K562 (cell line): Measurements from ENCODE around the gene EXOC4. TPM values are rescaled to one million over a fixed set of nuclear protein-coding genes. Genes with fewer than 3 reads are reported as not detected.

Experiments
- ATAC-seq: fragments of 200-7000 bp; cut with Tn5 transposase; 3 replicates; pipeline ENCODE4 v1.9.1; 2020; ENCODE audit warnings: moderate library complexity
- BruUV-seq: library from RNA; stranded (reverse); fragments of 400-500 nt; replicated peaks from 2 replicates; lab custom pipeline; 2021; lab: Mats Ljungman, UMichigan
- CTCF ChIA-PET: fragments of 300-600 bp; formaldehyde crosslinking; extraction: SDS; loops from one replicate; lab custom pipeline; 2021; ENCODE audit warnings: low intra/inter-chr PET ratio; lab: Yijun Ruan, JAX
- POLR2A ChIA-PET: fragments of 300-600, 350-650 bp; sonication (Branson Sonifier 250); formaldehyde crosslinking; extraction: SDS; loops from one replicate; lab custom pipeline; 2021; ENCODE audit warnings: antibody characterized with exemption, inconsistent platforms; lab: Yijun Ruan, JAX
- DNase-seq, 4 experiments: peaks; one replicate each; pipeline versions ENCODE4 v3.0.0 to v3.0.0-alpha.2; 2011 to 2018; ENCODE audit warnings: low spot score in 3 of 4, mixed read lengths in 3 of 4; ENCODE audit errors: extremely low read depth in 1 of 4
- FAIRE-seq: peaks from 2 replicates; lab custom pipeline; 2011; peaks lifted over from hg19 to GRCh38; lab: Jason Lieb, UNC
- H2AFZ ChIP-seq: 2 replicates; pipeline ENCODE4 v1.6.0; 2011; ENCODE audit warnings: low read depth, low read length, control low read depth, inconsistent platforms
- H3K27ac ChIP-seq: fragments of 200-600 bp; 3 replicates; pipeline ENCODE4 v1.8.0; 2011; ENCODE audit warnings: low read depth, mild to moderate bottlenecking, control low read depth, inconsistent platforms, low read length, moderate library complexity, mixed read lengths; ENCODE audit errors: extremely low read depth
- H3K27me3 ChIP-seq, 2 experiments: fragments of 300-600 bp in 1 of 2; 2 replicates in 1 of 2; 3 replicates in 1 of 2; pipeline versions ENCODE4 v1.6.0 to v1.8.0; 2011; ENCODE audit warnings: inconsistent platforms in 2 of 2, low read length in 2 of 2, mild to moderate bottlenecking in 1 of 2, mixed read lengths in 1 of 2, moderate library complexity in 1 of 2; ENCODE audit not compliant: control insufficient read depth in 2 of 2, insufficient read depth in 2 of 2
- H3K36me3 ChIP-seq: fragments of 300-600 bp; 3 replicates; pipeline ENCODE4 v1.8.0; 2011; ENCODE audit warnings: mild to moderate bottlenecking, low read length, inconsistent platforms; ENCODE audit not compliant: control insufficient read depth, insufficient read depth
- H3K4me1 ChIP-seq, 2 experiments: fragments of 200-600 bp in 1 of 2; replicated peaks in 1 of 2; 2 replicates in 1 of 2; 3 replicates in 1 of 2; pipeline versions ENCODE4 v1.5.1 to v1.8.0; 2011; ENCODE audit warnings: inconsistent platforms in 2 of 2, low read length in 2 of 2, mild to moderate bottlenecking in 1 of 2, mixed read lengths in 1 of 2, moderate library complexity in 1 of 2; ENCODE audit not compliant: control insufficient read depth in 2 of 2, insufficient read depth in 2 of 2
- H3K4me2 ChIP-seq: 2 replicates; pipeline ENCODE4 v1.6.1; 2011; ENCODE audit warnings: low read length, control low read depth, inconsistent platforms, mixed read lengths; ENCODE audit not compliant: insufficient read depth
- H3K4me3 ChIP-seq: fragments of 200-600 bp; sonication (generic), shearing (Covaris generic); 2 replicates; pipeline ENCODE4 v1.5.1; 2016; ENCODE audit warnings: control low read depth, inconsistent platforms
- H3K79me2 ChIP-seq: fragments of 200-600 bp; 3 replicates; pipeline ENCODE4 v1.8.0; 2011; ENCODE audit warnings: low read length, inconsistent platforms; ENCODE audit not compliant: control insufficient read depth, insufficient read depth
- H3K9ac ChIP-seq, 2 experiments: 2 replicates each; pipeline versions ENCODE4 v1.6.0 to v1.6.1; 2011; ENCODE audit warnings: low read depth in 2 of 2, low read length in 2 of 2, control low read depth in 1 of 2, inconsistent platforms in 1 of 2, mild to moderate bottlenecking in 1 of 2, mixed read lengths in 1 of 2; ENCODE audit not compliant: insufficient read depth in 1 of 2
- H3K9me1 ChIP-seq: one replicate; pipeline ENCODE4 v1.6.0; 2011; ENCODE audit warnings: inconsistent platforms, mild to moderate bottlenecking, low read length, moderate library complexity; ENCODE audit not compliant: control insufficient read depth, insufficient read depth
- H3K9me3 ChIP-seq: replicated peaks from 2 replicates; pipeline ENCODE4 v1.5.1; 2011; ENCODE audit warnings: low read depth, low read length, inconsistent platforms; ENCODE audit not compliant: control insufficient read depth, insufficient read depth
- H4K20me1 ChIP-seq: replicated peaks from 2 replicates; pipeline ENCODE4 v1.6.1; 2011; ENCODE audit warnings: low read length, inconsistent platforms, mixed read lengths; ENCODE audit not compliant: control insufficient read depth, insufficient read depth
- DMBX1 ChIP-seq: fragments of 250-450 bp; sonication (Bioruptor Pico); IDR thresholded peaks from 2 replicates; pipeline ENCODE4 v1.8.0; 2022; ENCODE audit warnings: inconsistent platforms, mild to moderate bottlenecking, moderate library complexity, borderline replicate concordance
- ESRRA ChIP-seq: fragments of 450-650 bp; IDR thresholded peaks from 2 replicates; pipeline ENCODE4 v1.6.1; 2014; ENCODE audit warnings: low read depth, mild to moderate bottlenecking, moderate library complexity, borderline replicate concordance
- EZH2 ChIP-seq: IDR thresholded peaks from 2 replicates; pipeline ENCODE4 v1.6.1; 2012; ENCODE audit warnings: low read depth, mild to moderate bottlenecking, inconsistent platforms, low read length, borderline replicate concordance
- MCM7 ChIP-seq, 2 experiments: fragments of 450-650 bp; IDR thresholded peaks; 2 replicates each; pipeline ENCODE4 v1.6.1; 2016 to 2018
- PRDM10 ChIP-seq: fragments of 450-650 bp; IDR thresholded peaks from 2 replicates; pipeline ENCODE4 v1.6.1; 2018; ENCODE audit not compliant: partially characterized antibody
- SMAD2 ChIP-seq: fragments of 150-350 bp; IDR thresholded peaks from 2 replicates; pipeline ENCODE4 v1.6.1; 2014; ENCODE audit warnings: low read depth, mild to moderate bottlenecking, low read length
- SRF ChIP-seq, 2 experiments: fragments of 250-450, 450-650 bp in 1 of 2; sonication (Bioruptor Pico) in 1 of 2; sonication (generic) in 1 of 2; formaldehyde crosslinking; IDR thresholded peaks; 2 replicates each; pipeline versions ENCODE4 v1.5.0 to v1.5.1; 2020 to 2022; ENCODE audit warnings: mild to moderate bottlenecking in 1 of 2, missing genetic modification reagents in 1 of 2
- TCFL5 ChIP-seq: fragments of 250-450 bp; sonication (Bioruptor Pico); conservative IDR thresholded peaks from 2 replicates; pipeline ENCODE4 v1.6.1; 2021; ENCODE audit warnings: mild to moderate bottlenecking, moderate library complexity, matching md5 sums
- TFAP4 ChIP-seq: sonication (generic); formaldehyde crosslinking; IDR thresholded peaks from 2 replicates; pipeline ENCODE4 v1.8.0; 2022; ENCODE audit warnings: missing genetic modification reagents, mild to moderate bottlenecking, moderate library complexity, borderline replicate concordance
- THRAP3 ChIP-seq: fragments of 450-650 bp; IDR thresholded peaks from 2 replicates; pipeline ENCODE4 v1.6.1; 2016; ENCODE audit warnings: mild to moderate bottlenecking, inconsistent platforms, borderline replicate concordance
- ZBTB49 ChIP-seq: sonication (generic); formaldehyde crosslinking; IDR thresholded peaks from 2 replicates; pipeline ENCODE4 v1.8.0; 2022; ENCODE audit warnings: missing genetic modification reagents, mild to moderate bottlenecking, borderline replicate concordance
- ZNF146 ChIP-seq: IDR thresholded peaks from one replicate; pipeline ENCODE4 v1.6.1; 2018; ENCODE audit warnings: missing compliant biosample characterization; ENCODE audit not compliant: unreplicated experiment
- ZNF280A ChIP-seq: fragments of 450-650 bp; IDR thresholded peaks from 2 replicates; pipeline ENCODE4 v1.6.1; 2018; ENCODE audit warnings: mild to moderate bottlenecking, low read depth; ENCODE audit not compliant: partially characterized antibody
- ZNF551 ChIP-seq: fragments of 250-450 bp; sonication (Bioruptor Pico); IDR thresholded peaks from 2 replicates; pipeline ENCODE4 v1.5.0; 2021; ENCODE audit warnings: mild to moderate bottlenecking, moderate library complexity
- WGBS: fragments of 100-300 bp; shearing (Covaris generic); methylation state at CpG from one replicate; pipeline ENCODE4 v1.1.6; 2016; ENCODE audit warnings: low coverage, mixed read lengths; ENCODE audit not compliant: insufficient coverage; ENCODE audit errors: missing lambda C conversion rate; 5-methylcytosine and 5-hydroxymethylcytosine counted together
- in situ Hi-C: fragments of 300-500 bp; cut with MboI; formaldehyde crosslinking; loops from 4 replicates; pipeline ENCODE4 v1.15.0; 2018; ENCODE audit warnings: inconsistent platforms, mixed read lengths
- intact Hi-C: fragments of 100-400 bp; cut with micrococcal nuclease; formaldehyde crosslinking; loops from 2 replicates; pipeline ENCODE4 v1.14.2; 2022
- polyA plus RNA-seq, 8 experiments: library from polyadenylated mRNA; depleted of rRNA in 4 of 8; stranded (reverse) in 5 of 8; unstranded in 3 of 8; fragments of >200 nt; fragmentation: Nextera tagmentation in 2 of 8; fragmentation: Illumina TruSeq in 1 of 8; extraction: Ambion mirVana in 2 of 8; extraction: Trizol in 1 of 8; gene quantifications; 2 replicates each; pipeline versions ENCODE4 v1.2.1 to v1.2.3, GENCODE V29; 2011 to 2014; ENCODE audit warnings: inconsistent platforms in 1 of 8, missing spikeins in 1 of 8
- total RNA-seq, 7 experiments: library from RNA; depleted of rRNA in 6 of 7; stranded (reverse); fragments of >200 nt in 6 of 7; fragmentation: Illumina TruSeq in 2 of 7; extraction: Trizol in 2 of 7; gene quantifications; 2 replicates each; pipeline versions ENCODE4 v1.2.1 to v1.2.3, GENCODE V29; 2011 to 2021; ENCODE audit warnings: low replicate concordance in 1 of 7

The EXOC4 gene
- total and polyA plus RNA-seq, 9 of the 15 experiments (the other 6 are each of a cell fraction or from before 2014, with no cell fraction given): 18.5 to 73.1 (median 46.6) TPM

GRCh38 chr7:133233142-133233541 lies 19.7 kb upstream of the EXOC4 start:
- FAIRE-seq (no peak), ATAC-seq (no peak), DNase-seq (no peak)
- Histone ChIP-seq H3K9me1 (no peaks in the 10 kb centered on the region), H3K4me1 (no peaks in the 10 kb centered on the region), H4K20me1 (no peaks in the 10 kb centered on the region), H3K4me2 (no peak overlapping the region), H3K79me2 (no peaks in the 10 kb centered on the region), H3K27me3 (peaks cover 28 to 42% of the 10 kb centered on the region in 2 experiments), H3K9ac (no peak overlapping the region), H3K36me3 (no peaks in the 10 kb centered on the region), H3K27ac (no peak overlapping the region), H3K4me3 (no peak overlapping the region), H3K9me3 (no peaks in the 10 kb centered on the region), H2AFZ (no peak overlapping the region)
- in situ Hi-C loops (no loop called here), intact Hi-C loops (loop anchor here (5.0 to 10.0 kb wide), 2 partner anchors 202 to 521 kb away; no protein-coding TSS in a partner anchor)
- TF ChIP-seq TFAP4 (CRISPR knock-in tag): no peak
- TF ChIP-seq THRAP3: no peak
- no peak for TF ChIP-seq ZBTB49
- no peak for TF ChIP-seq TCFL5 (CRISPR knock-in tag)
- TF ChIP-seq SRF (CRISPR knock-in tag; IDR thresholded peaks at IDR 0.05): no peak
- no peak for TF ChIP-seq EZH2
- TF ChIP-seq MCM7 (IDR thresholded peaks at IDR 0.05): no peak
- no peak for TF ChIP-seq ZNF280A
- TF ChIP-seq PRDM10: no peak
- TF ChIP-seq ESRRA: no peak
- no peak for TF ChIP-seq SMAD2
- no peak for TF ChIP-seq ZNF551 (CRISPR knock-in tag)
- no peak for TF ChIP-seq DMBX1 (CRISPR knock-in tag)
- TF ChIP-seq ZNF146 (CRISPR knock-in tag): no peak
- under 1% methylated on average over 9 of the region's 9 CpGs for WGBS
- POLR2A ChIA-PET: interaction anchor here (0.6 to 0.8 kb wide), 2 partner anchors 9 to 17 kb away, joined by 3 read pairs; no protein-coding TSS in a partner anchor
- BruUV-seq: no TSS peak
- CTCF ChIA-PET: no interaction called here
